Activated CD4-positive, alpha-beta T cell treated with anti-CD3 and anti-CD28 coated beads, Interleukin-2, amount 10 ng/mL, durations not matched to agents 24 days and 14 days (primary cell): ENCODE data around the gene ATR. TPM values are rescaled to one million over a fixed set of nuclear protein-coding genes. Genes with fewer than 3 reads are reported as not detected.
"Not testable (repeated sequence)": the region's sequence is repeated elsewhere in the genome, so short reads cannot be mapped to it uniquely, and the experiment has no call there.

ENCODE experiments used
- DNase-seq: peaks from one replicate; pipeline ENCODE4 v3.0.0; 2022
- H3K27ac Mint-ChIP-seq: one replicate; pipeline ENCODE4 v1.8.0; 2022; ENCODE audit warnings: mild to moderate bottlenecking, mixed read lengths
- H3K27me3 Mint-ChIP-seq: one replicate; pipeline ENCODE4 v1.8.0; 2022; ENCODE audit warnings: mixed read lengths
- H3K36me3 Mint-ChIP-seq: one replicate; pipeline ENCODE4 v1.8.0; 2022; ENCODE audit warnings: low read depth, mild to moderate bottlenecking, mixed read lengths
- H3K4me1 Mint-ChIP-seq: one replicate; pipeline ENCODE4 v1.8.0; 2021; ENCODE audit warnings: mixed read lengths
- H3K4me3 Mint-ChIP-seq: one replicate; pipeline ENCODE4 v1.8.0; 2022; ENCODE audit warnings: mild to moderate bottlenecking, moderate library complexity, mixed read lengths
- H3K9me3 Mint-ChIP-seq: one replicate; pipeline ENCODE4 v1.8.0; 2021; ENCODE audit warnings: mixed read lengths
- intact Hi-C: fragments of 100-400 bp; cut with micrococcal nuclease; formaldehyde crosslinking; loops from one replicate; pipeline ENCODE4 v1.15.1; 2023
- total RNA-seq: library from RNA; stranded (reverse); gene quantifications from 2 replicates; pipeline ENCODE4 v1.2.3, GENCODE V29; 2022

ATR gene
- total RNA-seq, 1 donor from 2014 or later = 35.0 TPM

DNA sequence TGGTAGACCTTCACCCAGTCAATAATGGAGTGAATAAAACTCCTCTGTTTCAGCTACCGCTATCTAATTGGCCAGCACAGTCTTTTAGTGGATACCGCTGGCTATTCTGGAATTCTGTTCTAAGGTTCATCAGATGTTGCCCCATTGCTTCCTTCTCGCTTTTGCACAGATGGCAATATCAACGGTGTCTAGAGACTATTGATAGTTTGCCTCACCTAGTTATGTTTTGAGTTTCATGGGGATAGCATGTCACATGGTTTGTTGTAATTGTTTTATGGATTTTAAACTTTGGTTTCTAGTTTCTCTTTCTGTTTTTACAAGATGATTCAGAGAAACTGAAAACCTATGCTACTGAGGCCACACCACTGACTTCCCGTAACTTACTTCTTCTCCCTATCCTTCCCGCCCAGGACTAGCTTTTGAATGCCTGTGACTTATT, 132.7 kb downstream of the ATR start:
- intact Hi-C loops = loop anchor here (1.0 to 10.0 kb wide), 11 partner anchors 53 to 1526 kb away; partner anchors contain the start of genes ATP1B3, ATR, DIPK2A and GK5
- peak; percentile 82 for DNase-seq
- peak overlapping the region; percentile 100 for H3K4me3 Mint-ChIP-seq
- H3K36me3 Mint-ChIP-seq = peaks cover 30% of the 10 kb centered on the region
- H3K4me1 Mint-ChIP-seq = peaks cover 30% of the 10 kb centered on the region
- peak overlapping the region; percentile 99 for H3K27ac Mint-ChIP-seq
- H3K9me3 Mint-ChIP-seq = no peaks in the 10 kb centered on the region
- H3K27me3 Mint-ChIP-seq = no peaks in the 10 kb centered on the region

DNA sequence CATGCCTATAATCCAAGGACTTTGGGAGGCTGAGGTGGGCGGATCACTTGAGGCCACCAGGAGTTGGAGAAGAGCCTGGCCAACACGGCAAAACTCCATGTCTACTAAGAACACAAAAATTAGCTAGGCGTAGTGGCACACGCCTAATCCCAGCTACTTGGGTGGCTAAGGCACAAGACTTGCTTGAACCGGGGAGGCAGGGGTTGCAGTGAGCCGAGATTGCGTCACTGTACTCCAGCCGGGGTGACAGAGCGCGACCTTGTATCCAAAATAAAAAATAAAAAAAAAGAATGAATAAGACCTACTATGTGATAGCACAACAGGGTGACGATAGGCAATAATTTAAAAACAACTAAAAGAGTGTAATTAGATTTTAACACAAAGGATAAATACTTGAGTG, 134.2 kb downstream of the ATR start:
- no peak overlapping the region for H3K27ac Mint-ChIP-seq
- no peaks in the 10 kb centered on the region for H3K27me3 Mint-ChIP-seq
- DNase-seq = no peak
- peaks cover 25% of the 10 kb centered on the region for H3K36me3 Mint-ChIP-seq
- no peaks in the 10 kb centered on the region for H3K9me3 Mint-ChIP-seq
- H3K4me1 Mint-ChIP-seq = peaks cover 30% of the 10 kb centered on the region
- intact Hi-C loops = loop anchor here (10.0 kb wide), 1 partner anchor 420 kb away; no protein-coding TSS in a partner anchor
- H3K4me3 Mint-ChIP-seq = no peak overlapping the region

GRCh38 chr3:142443060-142443459, 135.5 kb downstream of the ATR start:
- not testable (repeated sequence) for H3K27me3 Mint-ChIP-seq, H3K4me3 Mint-ChIP-seq, H3K27ac Mint-ChIP-seq, H3K9me3 Mint-ChIP-seq, DNase-seq
- intact Hi-C loops = loop anchor here (10.0 kb wide), 1 partner anchor 418 kb away; no protein-coding TSS in a partner anchor
- Mint-ChIP-seq H3K36me3 (peaks cover 25% of the 10 kb centered on the region), H3K4me1 (peaks cover 35% of the 10 kb centered on the region)

GRCh38 chr3:142439499-142440220, 138.9 kb downstream of the ATR start:
- H3K27me3 Mint-ChIP-seq, H3K27ac Mint-ChIP-seq, DNase-seq, H3K4me3 Mint-ChIP-seq, H3K9me3 Mint-ChIP-seq: not testable (repeated sequence)
- H3K36me3 Mint-ChIP-seq = peaks cover 21% of the 10 kb centered on the region
- intact Hi-C loops = loop anchor here (10.0 kb wide), 1 partner anchor 415 kb away; no protein-coding TSS in a partner anchor
- H3K4me1 Mint-ChIP-seq = peaks cover 31% of the 10 kb centered on the region

- intact Hi-C loops, H3K9me3 Mint-ChIP-seq, H3K4me3 Mint-ChIP-seq, H3K27ac Mint-ChIP-seq, DNase-seq, H3K27me3 Mint-ChIP-seq: not testable (repeated sequence)
- peaks cover 14% of the 10 kb centered on the region for H3K36me3 Mint-ChIP-seq
- H3K4me1 Mint-ChIP-seq = peaks cover 24% of the 10 kb centered on the region
Measured at GRCh38 chr3:142438096-142438495, 140.4 kb downstream of the ATR start.

- H3K9me3 Mint-ChIP-seq = no peaks in the 10 kb centered on the region
- intact Hi-C loops = no loop called here
- H3K27ac Mint-ChIP-seq = no peak overlapping the region
- H3K27me3 Mint-ChIP-seq = no peaks in the 10 kb centered on the region
- H3K4me3 Mint-ChIP-seq = no peak overlapping the region
- H3K4me1 Mint-ChIP-seq = peaks cover 23% of the 10 kb centered on the region
- DNase-seq = no peak
- H3K36me3 Mint-ChIP-seq = peaks cover 17% of the 10 kb centered on the region
Measured at GRCh38 chr3:142436951-142437585, 141.5 kb downstream of the ATR start.

DNA sequence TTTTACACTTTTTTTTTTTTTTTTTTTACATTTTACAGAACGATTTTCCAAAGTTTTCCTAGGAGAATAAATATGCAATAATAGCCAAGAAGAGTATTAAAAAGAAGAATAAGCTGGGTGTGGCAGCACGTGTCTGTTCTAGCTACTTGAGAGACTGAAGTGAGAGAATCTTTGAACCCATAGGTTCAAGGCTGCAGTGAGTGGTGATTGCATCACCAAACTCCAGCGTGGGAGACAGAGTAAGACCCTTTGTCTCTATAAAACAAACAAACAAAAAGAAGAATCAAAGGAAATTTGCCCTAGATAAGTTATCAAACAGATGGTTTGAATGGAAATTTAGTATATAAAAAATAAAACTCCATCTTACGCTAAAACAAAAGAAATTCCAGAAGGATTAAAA, 144.0 kb downstream of the ATR start:
- intact Hi-C loops = no loop called here
- H3K4me3 Mint-ChIP-seq = no peak overlapping the region
- H3K27me3 Mint-ChIP-seq = no peaks in the 10 kb centered on the region
- no peak for DNase-seq
- H3K36me3 Mint-ChIP-seq = peaks cover 28% of the 10 kb centered on the region
- peaks cover 31% of the 10 kb centered on the region for H3K4me1 Mint-ChIP-seq
- no peaks in the 10 kb centered on the region for H3K9me3 Mint-ChIP-seq
- H3K27ac Mint-ChIP-seq = no peak overlapping the region

GRCh38 chr3:142433110-142433509, 145.4 kb downstream of the ATR start:
- Mint-ChIP-seq H3K4me1 (peaks cover 23% of the 10 kb centered on the region), H3K36me3 (peaks cover 38% of the 10 kb centered on the region), H3K27ac (no peak overlapping the region), H3K4me3 (no peak overlapping the region), H3K9me3 (no peaks in the 10 kb centered on the region), H3K27me3 (no peaks in the 10 kb centered on the region)
- intact Hi-C loops = no loop called here
- DNase-seq = no peak

DNA sequence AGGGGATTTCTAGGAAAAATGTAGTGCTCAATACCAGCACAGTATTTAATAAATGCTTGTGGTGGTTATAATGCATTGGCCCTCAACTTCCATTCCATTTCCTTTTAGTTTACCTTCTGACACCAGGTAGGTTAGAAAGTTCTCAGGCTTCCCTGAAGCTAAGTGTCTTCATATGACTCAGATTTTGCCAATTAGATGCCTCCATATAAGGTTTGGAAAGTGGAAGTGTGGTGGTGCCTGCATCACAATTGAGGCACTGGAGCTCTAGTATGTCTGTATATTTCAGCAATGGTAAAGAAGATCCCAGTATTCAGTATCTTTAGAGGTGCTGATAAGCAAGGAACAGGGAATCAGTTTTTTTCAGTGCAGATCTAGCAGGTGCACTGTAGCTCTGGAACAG, 149.0 kb downstream of the ATR start:
- Mint-ChIP-seq H3K27ac (no peak overlapping the region), H3K9me3 (no peaks in the 10 kb centered on the region), H3K36me3 (peaks cover 39% of the 10 kb centered on the region), H3K4me1 (peaks cover 14% of the 10 kb centered on the region), H3K4me3 (no peak overlapping the region), H3K27me3 (no peaks in the 10 kb centered on the region)
- intact Hi-C loops = no loop called here
- DNase-seq = no peak

- H3K4me3 Mint-ChIP-seq = no peak overlapping the region
- no peak overlapping the region for H3K27ac Mint-ChIP-seq
- no peaks in the 10 kb centered on the region for H3K27me3 Mint-ChIP-seq
- H3K9me3 Mint-ChIP-seq = no peaks in the 10 kb centered on the region
- no peak for DNase-seq
- H3K4me1 Mint-ChIP-seq = peaks cover 4% of the 10 kb centered on the region
- peaks cover 46% of the 10 kb centered on the region for H3K36me3 Mint-ChIP-seq
- intact Hi-C loops = no loop called here
Measured at GRCh38 chr3:142424754-142425153, 153.8 kb downstream of the ATR start.

GRCh38 chr3:142418926-142419592, 159.5 kb downstream of the ATR start:
- Mint-ChIP-seq H3K4me3 (no peak overlapping the region), H3K36me3 (peaks cover 52% of the 10 kb centered on the region), H3K4me1 (peaks cover 4% of the 10 kb centered on the region), H3K27me3 (no peaks in the 10 kb centered on the region), H3K27ac (peak overlapping the region; percentile 57), H3K9me3 (no peaks in the 10 kb centered on the region)
- no peak for DNase-seq
- intact Hi-C loops = no loop called here

GRCh38 chr3:142417302-142417701, 161.2 kb downstream of the ATR start:
- Mint-ChIP-seq H3K27ac (no peak overlapping the region), H3K36me3 (peaks cover 50% of the 10 kb centered on the region), H3K4me3 (no peak overlapping the region), H3K9me3 (no peaks in the 10 kb centered on the region), H3K4me1 (peaks cover 4% of the 10 kb centered on the region), H3K27me3 (no peaks in the 10 kb centered on the region)
- intact Hi-C loops = no loop called here
- DNase-seq = no peak

GRCh38 chr3:142400537-142400936, 178.0 kb downstream of the ATR start:
- intact Hi-C loops, H3K27ac Mint-ChIP-seq, DNase-seq, H3K4me3 Mint-ChIP-seq, H3K4me1 Mint-ChIP-seq, H3K27me3 Mint-ChIP-seq, H3K9me3 Mint-ChIP-seq: not testable (repeated sequence)
- H3K36me3 Mint-ChIP-seq = peaks cover 60% of the 10 kb centered on the region
